BE2C (cell line): ENCODE data around the gene OSR1.

ENCODE experiments used
- DNase-seq: peaks from one replicate; pipeline ENCODE4 v3.0.0-alpha.2; 2020
- H3K27me3 ChIP-seq: fragments of 250-450 bp; sonication (Bioruptor Pico); 2 replicates; pipeline ENCODE4 v1.5.1; 2020; ENCODE audit warnings: mild to moderate bottlenecking
- H3K36me3 ChIP-seq: fragments of 250-450 bp; sonication (Bioruptor Pico); 2 replicates; pipeline ENCODE4 v1.5.1; 2020; ENCODE audit warnings: mild to moderate bottlenecking
- H3K4me1 ChIP-seq: fragments of 250-450 bp; sonication (Bioruptor Pico); 2 replicates; pipeline ENCODE4 v1.5.1; 2020
- H3K4me3 ChIP-seq: 2 replicates; pipeline ENCODE4 v1.5.1; 2011; ENCODE audit warnings: low read depth, low read length
- H3K9me3 ChIP-seq: fragments of 250-450 bp; sonication (Bioruptor Pico); 2 replicates; pipeline ENCODE4 v1.5.1; 2020
- TF ChIP-seq, protein P1 (sequence below): IDR thresholded peaks from 2 replicates; pipeline ENCODE4 v1.5.1; 2012; ENCODE audit warnings: mild to moderate bottlenecking, low read depth, low read length

The OSR1 gene

DNA sequence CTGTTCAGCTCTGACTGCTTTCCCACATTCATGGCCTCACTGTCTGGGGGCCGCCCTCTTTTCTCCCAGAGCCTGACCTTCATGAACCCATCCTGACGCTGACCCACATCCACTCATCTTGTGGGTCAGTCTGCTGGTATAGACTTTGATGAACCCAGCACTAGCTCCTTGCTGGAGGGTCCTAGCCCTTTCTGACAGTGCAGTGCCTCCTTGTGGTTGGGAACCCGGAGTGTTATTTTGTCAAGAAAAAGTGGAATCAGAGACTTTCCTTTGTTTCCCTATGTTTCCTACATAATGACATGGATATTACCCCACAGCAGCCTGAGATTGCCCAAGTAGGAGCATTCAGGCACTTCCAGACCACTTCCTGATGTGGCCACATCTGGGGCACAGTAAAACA, 19.3 kb upstream of the OSR1 start:
- no peaks in the 10 kb centered on the region for H3K36me3 ChIP-seq
- H3K9me3 ChIP-seq: no peaks in the 10 kb centered on the region
- TF ChIP-seq, protein P1, sequence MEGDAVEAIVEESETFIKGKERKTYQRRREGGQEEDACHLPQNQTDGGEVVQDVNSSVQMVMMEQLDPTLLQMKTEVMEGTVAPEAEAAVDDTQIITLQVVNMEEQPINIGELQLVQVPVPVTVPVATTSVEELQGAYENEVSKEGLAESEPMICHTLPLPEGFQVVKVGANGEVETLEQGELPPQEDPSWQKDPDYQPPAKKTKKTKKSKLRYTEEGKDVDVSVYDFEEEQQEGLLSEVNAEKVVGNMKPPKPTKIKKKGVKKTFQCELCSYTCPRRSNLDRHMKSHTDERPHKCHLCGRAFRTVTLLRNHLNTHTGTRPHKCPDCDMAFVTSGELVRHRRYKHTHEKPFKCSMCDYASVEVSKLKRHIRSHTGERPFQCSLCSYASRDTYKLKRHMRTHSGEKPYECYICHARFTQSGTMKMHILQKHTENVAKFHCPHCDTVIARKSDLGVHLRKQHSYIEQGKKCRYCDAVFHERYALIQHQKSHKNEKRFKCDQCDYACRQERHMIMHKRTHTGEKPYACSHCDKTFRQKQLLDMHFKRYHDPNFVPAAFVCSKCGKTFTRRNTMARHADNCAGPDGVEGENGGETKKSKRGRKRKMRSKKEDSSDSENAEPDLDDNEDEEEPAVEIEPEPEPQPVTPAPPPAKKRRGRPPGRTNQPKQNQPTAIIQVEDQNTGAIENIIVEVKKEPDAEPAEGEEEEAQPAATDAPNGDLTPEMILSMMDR: no peak
- H3K4me1 ChIP-seq: no peaks in the 10 kb centered on the region
- H3K27me3 ChIP-seq: no peaks in the 10 kb centered on the region; the same call in 1 of the 2 replicates
- H3K4me3 ChIP-seq: no peak overlapping the region
- no peak for DNase-seq

DNA sequence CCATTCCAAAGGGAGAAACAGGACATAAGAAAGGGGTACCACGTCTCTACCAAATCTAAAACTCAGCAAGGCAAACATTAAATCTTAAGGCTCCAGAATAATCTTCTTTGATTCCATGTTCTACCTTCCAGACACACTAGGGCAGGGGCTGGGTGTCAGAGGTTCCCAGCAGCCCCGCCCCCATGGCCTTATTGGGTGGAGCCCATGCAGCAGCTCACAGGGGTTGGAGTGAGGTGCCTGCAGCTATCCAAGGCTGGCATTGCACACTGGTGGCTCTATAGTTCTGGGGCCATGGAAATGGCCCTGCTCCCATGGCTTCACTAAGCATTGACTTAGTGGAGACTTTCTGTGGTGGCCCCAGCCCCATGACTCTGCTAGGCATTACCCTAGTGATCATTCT, 14.9 kb upstream of the OSR1 start:
- H3K27me3 ChIP-seq: no peaks in the 10 kb centered on the region; the same call in 1 of the 2 replicates
- H3K4me3 ChIP-seq: no peak overlapping the region
- no peaks in the 10 kb centered on the region for H3K9me3 ChIP-seq
- no peak for DNase-seq
- TF ChIP-seq, protein P1: no peak
- H3K4me1 ChIP-seq: no peaks in the 10 kb centered on the region
- no peaks in the 10 kb centered on the region for H3K36me3 ChIP-seq

GRCh38 chr2:19371996-19372582, 13.7 kb upstream of the OSR1 start:
- Histone ChIP-seq H3K4me1 (no peaks in the 10 kb centered on the region), H3K36me3 (no peaks in the 10 kb centered on the region), H3K4me3 (no peak overlapping the region), H3K27me3 (no peaks in the 10 kb centered on the region; the same call in 1 of the 2 replicates), H3K9me3 (no peaks in the 10 kb centered on the region)
- DNase-seq: no peak
- TF ChIP-seq, protein P1: no peak

DNA sequence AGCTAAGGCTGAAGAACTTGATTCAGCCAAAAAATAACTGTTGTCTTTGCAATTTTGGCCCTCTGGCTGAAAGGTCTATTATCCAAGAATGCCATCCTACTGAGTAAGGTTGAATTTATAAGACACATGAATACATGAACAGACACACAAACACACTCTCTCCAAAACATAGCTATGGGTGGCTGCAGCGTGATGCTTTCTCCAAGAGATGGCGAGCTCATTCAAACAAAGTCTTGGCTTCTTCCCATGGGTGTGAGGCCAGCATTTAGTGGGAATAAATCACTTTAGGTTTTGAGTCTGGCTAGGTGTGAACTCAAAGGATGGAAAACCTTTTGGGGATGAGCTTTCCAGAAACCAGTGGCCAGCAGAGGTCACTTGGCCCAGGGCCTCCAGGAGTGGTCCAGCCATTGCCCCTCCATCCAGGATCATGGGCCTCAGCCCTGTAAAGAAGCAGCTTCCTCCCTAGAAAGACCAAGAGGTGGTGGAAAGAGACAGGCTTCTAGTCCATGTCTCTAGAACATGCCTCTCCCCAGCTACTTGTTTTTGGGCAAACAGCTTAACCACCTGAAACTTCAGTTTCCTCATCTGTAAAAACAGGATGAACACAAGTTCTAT, 11.0 kb upstream of the OSR1 start:
- Histone ChIP-seq H3K4me1 (no peaks in the 10 kb centered on the region), H3K27me3 (peaks cover 9% of the 10 kb centered on the region), H3K4me3 (no peak overlapping the region), H3K36me3 (no peaks in the 10 kb centered on the region), H3K9me3 (no peaks in the 10 kb centered on the region)
- TF ChIP-seq, protein P1: no peak
- no peak for DNase-seq

DNA sequence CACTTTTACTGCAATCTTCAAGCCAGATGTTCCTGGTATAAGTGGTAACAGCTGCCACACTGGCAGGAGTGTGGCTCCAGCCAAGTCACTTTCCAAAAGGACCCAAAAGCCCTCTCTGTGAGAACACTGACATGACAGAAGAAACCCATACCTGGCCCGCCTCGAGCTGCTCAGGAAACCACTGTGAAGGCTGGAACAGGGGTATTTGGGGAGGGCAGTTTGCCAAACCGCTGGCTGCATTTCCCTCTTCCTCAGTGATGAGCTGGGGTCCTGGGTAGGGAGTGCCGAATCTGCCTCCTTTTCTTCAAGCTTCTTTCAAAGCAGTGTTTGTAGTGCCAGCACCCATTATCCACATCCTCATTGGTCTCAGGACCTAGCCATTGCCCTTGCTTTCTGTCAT, 10.3 kb upstream of the OSR1 start:
- no peak for DNase-seq
- Histone ChIP-seq H3K27me3 (peaks cover 15% of the 10 kb centered on the region), H3K36me3 (no peaks in the 10 kb centered on the region), H3K4me3 (no peak overlapping the region), H3K9me3 (no peaks in the 10 kb centered on the region), H3K4me1 (no peaks in the 10 kb centered on the region)
- TF ChIP-seq, protein P1: no peak

GRCh38 chr2:19367326-19367725, 8.9 kb upstream of the OSR1 start:
- no peaks in the 10 kb centered on the region for H3K4me1 ChIP-seq
- no peak overlapping the region for H3K4me3 ChIP-seq
- peaks cover 29% of the 10 kb centered on the region for H3K27me3 ChIP-seq
- DNase-seq: no peak
- TF ChIP-seq, protein P1: no peak
- H3K36me3 ChIP-seq: no peaks in the 10 kb centered on the region
- H3K9me3 ChIP-seq: no peaks in the 10 kb centered on the region
